Measurements from ENCODE around the gene EFHC2.

Gene EFHC2, protein sequence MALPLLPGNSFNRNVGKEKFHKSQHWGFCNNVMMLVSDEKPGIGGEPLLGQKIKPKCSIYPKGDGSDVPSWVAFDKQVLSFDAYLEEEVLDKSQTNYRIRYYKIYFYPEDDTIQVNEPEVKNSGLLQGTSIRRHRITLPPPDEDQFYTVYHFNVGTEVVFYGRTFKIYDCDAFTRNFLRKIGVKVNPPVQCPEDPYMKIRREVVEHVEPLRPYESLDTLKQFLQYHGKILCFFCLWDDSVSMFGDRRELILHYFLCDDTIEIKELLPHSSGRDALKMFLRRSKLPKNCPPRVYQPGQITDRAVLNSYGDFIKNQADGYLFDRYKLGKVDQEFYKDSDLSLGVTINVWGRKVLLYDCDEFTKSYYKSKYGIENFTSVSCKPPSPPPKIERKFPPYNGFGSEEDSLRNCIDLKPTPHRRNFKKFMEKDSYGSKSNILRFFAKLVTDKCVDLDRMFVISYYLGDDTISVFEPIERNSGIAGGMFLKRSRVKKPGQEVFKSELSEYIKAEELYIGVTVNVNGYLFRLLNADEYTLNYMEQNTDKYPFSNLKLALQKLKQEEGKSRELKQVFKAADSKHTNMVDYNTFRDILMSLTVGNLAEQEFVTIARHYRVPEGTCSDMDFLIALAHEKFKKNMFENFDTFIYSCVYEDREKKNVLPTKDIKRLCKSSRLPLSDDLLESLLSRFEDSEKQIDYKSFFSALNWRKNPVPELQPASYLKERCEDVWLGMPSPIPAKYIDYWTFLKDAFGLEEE

DNA sequence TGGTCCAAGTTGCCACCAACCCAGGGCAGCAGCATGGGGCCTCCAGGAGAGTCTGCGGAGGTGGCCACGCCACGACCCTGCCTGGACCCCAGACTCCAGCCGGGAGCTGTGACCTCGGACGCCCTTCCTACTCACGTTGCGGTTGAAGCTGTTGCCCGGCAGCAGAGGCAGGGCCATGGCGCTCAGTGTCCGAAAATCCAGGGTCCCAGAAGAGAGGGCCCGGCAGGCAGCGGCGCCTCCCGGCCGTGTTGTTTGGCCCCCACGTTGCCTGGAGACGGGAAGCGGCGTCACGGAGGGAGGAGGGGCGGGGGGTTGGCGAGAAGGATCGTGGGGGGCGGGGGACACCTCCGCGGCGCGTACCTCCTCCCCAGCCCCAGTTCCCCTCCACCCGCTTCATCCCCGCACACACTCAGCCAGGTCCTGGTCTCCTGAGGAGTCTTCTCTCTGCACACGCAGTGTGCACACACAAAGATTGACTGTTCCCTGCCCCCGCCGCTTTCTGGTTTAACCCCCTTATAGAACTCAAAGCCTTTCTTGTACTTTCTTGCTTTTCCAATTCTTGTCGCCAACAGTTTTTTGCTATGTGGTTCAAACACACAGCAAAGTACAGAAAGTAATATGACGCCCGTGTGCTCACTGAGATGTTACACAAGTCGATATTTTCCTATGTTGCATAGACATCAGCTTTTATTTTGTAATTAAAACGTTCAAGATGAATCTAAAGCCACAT, at the start of gene EFHC2:
EFHC2 (minus strand) TSS at position 261 of the 730 bp plus-strand sequence; CDS start at position 177, 84 bp downstream.
- DNase-seq, result no peak

GRCh38 chrX:44392767-44393166, 49.3 kb upstream of the EFHC2 start:
- no peak for DNase-seq

- no peak for DNase-seq
Observed at GRCh38 chrX:44384688-44385338, 41.3 kb upstream of the EFHC2 start.

GRCh38 chrX:44382871-44383270, 39.4 kb upstream of the EFHC2 start:
- no peak for DNase-seq

- no peak for DNase-seq
Observed at GRCh38 chrX:44352758-44353157, 9.3 kb upstream of the EFHC2 start.

DNA sequence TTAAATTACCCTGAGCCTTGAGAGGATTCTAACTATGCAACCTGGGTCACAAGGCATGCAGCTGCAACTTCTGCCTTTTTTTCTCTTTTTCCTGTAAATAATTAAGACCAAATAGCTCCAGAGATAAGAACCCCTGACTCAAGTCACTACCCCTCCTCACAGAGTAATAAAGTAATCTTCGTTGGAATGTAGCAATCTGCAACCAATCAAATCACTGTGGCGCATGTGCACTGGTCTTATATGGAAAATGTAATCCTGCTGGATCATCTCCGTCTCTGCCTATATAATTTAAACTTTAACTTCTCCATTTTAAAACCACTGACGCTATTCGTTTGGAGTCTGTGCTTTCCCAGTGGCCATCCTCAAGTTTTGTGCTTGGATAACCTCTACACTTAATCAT, 6.1 kb upstream of the EFHC2 start:
- no peak for DNase-seq

DNA sequence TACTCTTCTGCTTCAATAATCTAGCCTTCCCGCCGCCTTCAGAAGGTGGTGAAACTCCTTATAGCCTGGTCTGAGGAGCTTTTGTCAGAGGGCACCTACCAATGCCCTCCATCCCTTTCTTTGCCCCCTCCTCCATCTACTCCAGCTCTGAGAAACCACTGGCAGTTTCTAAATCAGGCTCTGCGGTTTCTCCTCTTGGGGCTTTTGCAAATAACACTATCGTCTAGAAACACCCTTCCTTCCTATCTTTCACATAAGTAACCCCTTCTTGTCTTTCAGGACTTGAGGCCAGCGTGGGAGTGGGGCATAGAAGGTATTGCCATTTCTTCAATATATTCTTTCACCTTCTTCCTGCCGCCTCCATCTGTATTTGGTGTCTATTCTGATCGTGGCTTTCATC, 1.2 kb upstream of the EFHC2 start:
- DNase-seq, result no peak

DNA sequence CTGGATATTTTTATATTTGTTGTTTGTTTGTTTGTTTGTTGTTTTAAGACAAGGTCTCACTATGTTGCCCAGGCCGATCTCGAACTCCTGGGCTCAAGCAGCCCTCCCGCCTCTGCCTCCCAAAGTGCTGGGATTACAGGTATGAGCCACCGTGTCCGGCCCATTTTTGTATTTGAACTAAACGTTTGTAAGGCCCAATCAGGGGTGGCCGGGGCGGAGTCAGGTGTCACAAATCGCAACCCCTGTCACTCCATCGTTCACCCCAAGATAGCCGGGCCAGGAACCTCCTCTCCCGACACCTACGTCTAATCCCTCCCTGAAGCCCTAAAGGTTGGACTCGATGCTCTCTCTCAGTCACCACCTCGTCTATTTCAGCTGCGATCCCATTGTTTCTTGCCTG, 722 bp upstream of the EFHC2 start:
- no peak for DNase-seq

- DNase-seq, result no peak
Observed at GRCh38 chrX:44342866-44343265, 606 bp downstream of the EFHC2 start.

- no peak for DNase-seq
Observed at GRCh38 chrX:44338361-44338760, 5.1 kb downstream of the EFHC2 start.

DNA sequence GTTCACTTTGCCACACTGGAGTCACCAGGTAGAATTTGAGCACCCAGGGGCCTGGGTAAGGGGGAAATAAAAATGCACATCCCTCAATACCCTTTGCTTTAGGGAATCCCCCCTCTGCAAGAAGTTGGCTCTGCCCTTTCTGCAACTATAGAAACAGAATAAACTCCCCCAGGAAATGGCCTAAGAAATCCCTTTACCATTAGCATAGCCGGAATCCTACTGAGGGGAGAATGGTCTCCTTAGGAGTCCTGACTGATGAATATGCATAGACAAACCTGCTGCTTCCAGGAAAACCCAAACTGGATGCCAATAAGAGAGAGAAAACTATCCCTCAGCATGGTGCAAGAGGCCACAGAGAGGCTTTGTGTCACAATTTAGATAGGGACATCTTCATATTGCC, 11.0 kb downstream of the EFHC2 start:
- no peak for DNase-seq

- no peak for DNase-seq
Observed at GRCh38 chrX:44330227-44330626, 13.2 kb downstream of the EFHC2 start.

DNA sequence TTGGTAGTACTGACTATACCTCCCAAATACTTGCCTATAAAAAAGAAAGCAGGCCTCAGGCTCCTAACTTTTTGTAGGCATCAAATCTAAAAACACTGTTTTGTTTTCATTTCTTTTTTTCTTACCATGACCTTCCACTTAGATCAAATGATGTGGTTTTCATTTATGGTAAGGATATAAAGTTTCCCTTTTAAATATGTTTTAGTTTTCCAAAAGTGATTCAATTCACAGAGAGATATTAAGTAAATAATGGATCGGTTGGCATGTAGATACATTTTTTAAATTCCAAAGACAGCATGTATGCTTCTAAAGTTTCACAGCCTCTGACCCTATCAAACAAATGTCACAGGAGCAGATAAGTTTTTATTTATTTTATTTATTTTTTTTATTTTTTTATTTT, 23.9 kb downstream of the EFHC2 start:
- DNase-seq, result no peak

DNA sequence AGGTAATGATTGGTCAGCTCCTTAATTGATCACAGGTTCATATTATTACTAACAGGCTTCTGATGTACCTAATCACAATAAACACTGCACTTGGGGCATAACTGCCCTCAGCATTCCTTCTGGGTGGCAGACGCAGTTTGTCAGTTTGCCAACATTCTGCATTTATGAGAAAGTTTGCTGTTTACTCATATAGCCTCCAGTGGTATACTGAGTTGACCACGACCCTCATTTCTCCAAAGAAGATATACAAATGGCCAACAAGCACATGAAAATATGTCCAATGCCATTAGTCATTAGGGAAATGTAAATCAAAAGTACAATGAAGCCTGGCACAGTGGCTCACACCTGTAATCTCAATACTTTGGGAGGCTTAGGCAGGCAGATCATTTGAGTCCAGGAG, 26.3 kb downstream of the EFHC2 start:
- DNase-seq, result no peak

- DNase-seq, result no peak
Observed at GRCh38 chrX:44314808-44315207, 28.7 kb downstream of the EFHC2 start.

DNA sequence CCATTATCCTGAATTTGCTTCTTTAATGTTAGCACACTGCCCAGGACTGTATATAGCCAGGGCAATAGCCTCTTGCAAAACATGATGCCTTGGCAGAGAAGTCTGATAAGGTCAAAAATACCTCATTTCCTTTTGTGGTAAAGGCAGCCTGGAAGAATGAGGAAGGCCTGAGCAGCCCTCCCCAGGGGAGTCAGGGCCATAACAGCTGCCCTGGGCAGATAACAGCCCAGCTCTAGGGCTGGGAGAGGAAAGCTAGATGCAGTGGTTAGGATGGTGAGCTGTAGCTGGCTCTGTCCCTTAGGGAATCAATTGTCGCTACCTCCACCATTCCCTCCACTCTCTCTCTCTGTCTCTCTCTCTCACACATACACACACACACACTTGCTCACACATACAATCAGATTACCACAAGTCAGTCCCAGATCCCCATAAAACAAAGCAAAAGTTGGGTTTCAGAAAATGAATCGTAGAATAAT, 29.2 kb downstream of the EFHC2 start:
- DNase-seq, result no peak

- no peak for DNase-seq
Observed at GRCh38 chrX:44312421-44312820, 31.1 kb downstream of the EFHC2 start.

- no peak for DNase-seq
Observed at GRCh38 chrX:44310227-44310626, 33.2 kb downstream of the EFHC2 start.

- no peak for DNase-seq
Observed at GRCh38 chrX:44308869-44309268, 34.6 kb downstream of the EFHC2 start.

GRCh38 chrX:44306356-44306755, 37.1 kb downstream of the EFHC2 start:
- no peak for DNase-seq

- DNase-seq, result no peak
Observed at GRCh38 chrX:44305921-44306320, 37.6 kb downstream of the EFHC2 start.

- DNase-seq, result no peak
Observed at GRCh38 chrX:44303119-44303518, 40.4 kb downstream of the EFHC2 start.

DNA sequence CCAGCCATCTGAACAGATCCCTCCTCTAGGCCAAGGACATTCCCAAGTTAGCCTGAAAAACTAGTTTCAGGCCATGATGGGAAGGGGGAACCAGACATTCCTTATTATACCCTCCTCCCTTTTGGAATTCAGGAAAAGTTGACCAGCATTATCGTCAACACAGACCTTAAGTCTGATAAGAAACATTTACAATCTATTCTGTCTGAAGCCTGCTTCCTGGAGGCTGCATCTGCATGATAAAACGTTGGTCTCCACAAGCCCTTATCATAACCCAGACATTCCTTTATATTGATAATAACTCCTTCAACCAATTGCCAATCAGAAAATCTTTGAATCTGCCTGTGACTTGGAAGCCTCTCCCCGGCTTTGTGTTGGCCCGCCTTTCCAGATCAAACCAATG, 44.3 kb downstream of the EFHC2 start:
- no peak for DNase-seq

All from GOT3 (cell line).